GM23338 (cell line): ENCODE measurements around the gene HIVEP3. TPM values are rescaled to one million over a fixed set of nuclear protein-coding genes. Genes with fewer than 3 reads are reported as not detected.

ENCODE experiments used
- ATAC-seq: fragments of 200-7000 bp; cut with Tn5 transposase; 3 replicates; pipeline ENCODE4 v1.9.1; 2020
- DNase-seq: peaks from one replicate; pipeline ENCODE4 v3.0.0-alpha.2; 2015; ENCODE audit warnings: low spot score
- H2AFZ ChIP-seq: fragments of 200-600 bp; sonication (generic); 2 replicates; pipeline ENCODE4 v1.8.0; 2016; ENCODE audit warnings: antibody characterized with exemption, mild to moderate bottlenecking, moderate library complexity
- H3F3A ChIP-seq: fragments of 200-600 bp; sonication (generic); replicated peaks from 2 replicates; pipeline ENCODE4 v1.8.0; 2017; ENCODE audit warnings: antibody characterized with exemption, mixed run types, low read depth
- H3K27ac ChIP-seq: fragments of 200-600 bp; sonication (generic); 2 replicates; pipeline ENCODE4 v1.6.1; 2016; ENCODE audit warnings: low read depth
- H3K27me3 ChIP-seq: fragments of 200-600 bp; sonication (generic); 2 replicates; pipeline ENCODE4 v1.8.0; 2016; ENCODE audit warnings: mild to moderate bottlenecking, mixed run types, moderate library complexity; ENCODE audit not compliant: insufficient read depth
- H3K36me3 ChIP-seq: fragments of 200-600 bp; sonication (generic); 2 replicates; pipeline ENCODE4 v1.8.0; 2016; ENCODE audit warnings: mild to moderate bottlenecking; ENCODE audit not compliant: insufficient read depth
- H3K4me1 ChIP-seq: fragments of 200-600 bp; sonication (generic); 2 replicates; pipeline ENCODE4 v1.8.0; 2016; ENCODE audit warnings: mild to moderate bottlenecking, moderate library complexity; ENCODE audit not compliant: insufficient read depth
- H3K4me2 ChIP-seq: fragments of 200-600 bp; sonication (generic); 2 replicates; pipeline ENCODE4 v1.7.1; 2017; ENCODE audit warnings: mixed run types
- H3K4me3 ChIP-seq: fragments of 200-600 bp; sonication (generic); 2 replicates; pipeline ENCODE4 v1.6.1; 2016; ENCODE audit warnings: mixed run types
- H3K79me2 ChIP-seq: fragments of 200-600 bp; sonication (generic); replicated peaks from 2 replicates; pipeline ENCODE4 v1.8.0; 2017; ENCODE audit warnings: mild to moderate bottlenecking; ENCODE audit not compliant: insufficient read depth
- H3K9me2 ChIP-seq: fragments of 200-600 bp; sonication (generic); 2 replicates; pipeline ENCODE4 v1.8.0; 2017; ENCODE audit not compliant: insufficient read depth
- H4K20me1 ChIP-seq: fragments of 200-600 bp; sonication (generic); replicated peaks from 2 replicates; pipeline ENCODE4 v1.8.0; 2017; ENCODE audit warnings: mild to moderate bottlenecking; ENCODE audit not compliant: insufficient read depth
- H3K27ac Mint-ChIP-seq: 2 replicates; pipeline ENCODE4 v1.8.0; 2020; ENCODE audit warnings: inconsistent platforms, mild to moderate bottlenecking, moderate library complexity, mixed read lengths
- H3K27me3 Mint-ChIP-seq: 3 replicates; pipeline ENCODE4 v1.8.0; 2022; ENCODE audit warnings: low read depth, mild to moderate bottlenecking, moderate library complexity, mixed read lengths, inconsistent platforms; ENCODE audit not compliant: insufficient read depth, poor library complexity
- H3K36me3 Mint-ChIP-seq: 3 replicates; pipeline ENCODE4 v1.8.0; 2021; ENCODE audit warnings: low read depth, mild to moderate bottlenecking, inconsistent platforms, moderate library complexity, mixed read lengths
- H3K4me1 Mint-ChIP-seq: 3 replicates; pipeline ENCODE4 v1.8.0; 2020; ENCODE audit warnings: mild to moderate bottlenecking, inconsistent platforms, mixed read lengths
- H3K4me3 Mint-ChIP-seq: 3 replicates; pipeline ENCODE4 v1.8.0; 2021; ENCODE audit warnings: moderate library complexity, mild to moderate bottlenecking, inconsistent platforms, mixed read lengths
- H3K9me3 Mint-ChIP-seq: 3 replicates; pipeline ENCODE4 v1.8.0; 2020; ENCODE audit warnings: moderate library complexity, mild to moderate bottlenecking, inconsistent platforms, mixed read lengths
- CREB1 ChIP-seq: fragments of 250-450 bp; sonication (Bioruptor Pico); IDR thresholded peaks from 2 replicates; pipeline ENCODE4 v1.5.0; 2020; ENCODE audit warnings: low read depth, mild to moderate bottlenecking, moderate library complexity
- EZH2 ChIP-seq: fragments of 200-600 bp; sonication (generic); IDR thresholded peaks from one replicate; pipeline ENCODE4 v1.8.0; 2017; ENCODE audit warnings: antibody characterized with exemption, mild to moderate bottlenecking, low read depth; ENCODE audit not compliant: unreplicated experiment
- EZH2phosphoT487 ChIP-seq: fragments of 200-600 bp; sonication (generic); IDR thresholded peaks from one replicate; pipeline ENCODE4 v1.8.1; 2018; ENCODE audit warnings: antibody characterized with exemption; ENCODE audit not compliant: unreplicated experiment
- JUNB ChIP-seq: IDR thresholded peaks from one replicate; pipeline ENCODE4 v1.6.1; 2016; ENCODE audit warnings: antibody characterized with exemption; ENCODE audit not compliant: unreplicated experiment
- NANOG ChIP-seq: IDR thresholded peaks from 2 replicates; pipeline ENCODE4 v1.6.1; 2016; ENCODE audit warnings: antibody characterized with exemption, borderline replicate concordance
- POLR2AphosphoS5 ChIP-seq: IDR thresholded peaks from 2 replicates; pipeline ENCODE4 v1.6.1; 2016; ENCODE audit warnings: antibody characterized with exemption, low read depth
- ZNF114 ChIP-seq: fragments of 250-450 bp; sonication (Bioruptor Pico); IDR thresholded peaks from 2 replicates; pipeline ENCODE4 v1.5.0; 2020; ENCODE audit warnings: mild to moderate bottlenecking, moderate library complexity
- ZNF331 ChIP-seq: fragments of 250-450 bp; sonication (Bioruptor Pico); IDR thresholded peaks from 2 replicates; pipeline ENCODE4 v1.5.0; 2020; ENCODE audit warnings: low read depth, mild to moderate bottlenecking, moderate library complexity
- polyA plus RNA-seq: library from polyadenylated mRNA; unstranded; fragments of >200 nt; fragmentation: Nextera tagmentation; extraction: Ambion mirVana; gene quantifications from 2 replicates; pipeline ENCODE4 v1.2.1, GENCODE V29; 2016
- total RNA-seq: library from RNA; depleted of rRNA; stranded (reverse); fragments of >200 nt; shearing (Covaris generic); gene quantifications from 2 replicates; pipeline ENCODE4 v1.2.3, GENCODE V29; 2014
- TF ChIP-seq, protein P1 (sequence below), 2 experiments: fragments of 200-600 bp in 1 of 2; sonication (generic) in 1 of 2; conservative IDR thresholded peaks; 2 replicates each; pipeline versions ENCODE4 v1.5.1 to v1.6.1; 2016 to 2017; ENCODE audit warnings: antibody characterized with exemption in 2 of 2, low read depth in 2 of 2, mild to moderate bottlenecking in 2 of 2, moderate library complexity in 1 of 2
- TF ChIP-seq, protein P2 (sequence below): IDR thresholded peaks from one replicate; pipeline ENCODE4 v1.6.1; 2018; ENCODE audit warnings: antibody characterized with exemption; ENCODE audit not compliant: unreplicated experiment
- TF ChIP-seq, protein P3 (sequence below): IDR thresholded peaks from 2 replicates; pipeline ENCODE4 v1.6.1; 2016; ENCODE audit warnings: antibody characterized with exemption
- TF ChIP-seq, protein P4 (sequence below): fragments of 250-450 bp; sonication (Bioruptor Pico); IDR thresholded peaks from 2 replicates; pipeline ENCODE4 v1.5.0; 2020; ENCODE audit warnings: mild to moderate bottlenecking, moderate library complexity

The HIVEP3 gene
- total and polyA plus RNA-seq, 2 experiments from 2014 or later, result 0.14 to 0.24 TPM

DNA sequence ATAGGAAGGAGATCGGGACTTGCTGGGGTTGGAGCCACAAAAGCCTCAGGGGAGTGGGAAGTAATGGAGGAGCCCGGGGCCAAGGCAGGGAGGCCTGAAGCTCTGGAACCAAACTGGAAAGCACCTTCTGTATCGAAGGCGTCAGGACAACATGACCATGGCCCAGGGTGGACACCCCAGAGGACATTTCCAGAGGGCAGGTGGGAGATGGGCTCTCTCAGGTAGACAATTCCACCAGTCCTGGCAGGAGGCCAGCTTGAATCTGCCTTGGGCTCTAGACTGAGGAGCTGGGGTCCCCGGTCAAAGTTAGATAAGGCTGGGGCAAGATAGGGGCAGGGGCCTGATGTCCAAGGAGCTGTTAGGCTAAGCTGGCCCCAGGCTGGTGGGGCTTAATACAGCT, 329.3 kb downstream of the HIVEP3 start:
- TF ChIP-seq POLR2AphosphoS5 (no peak), JUNB (no peak), EZH2phosphoT487 (no peak), ZNF114 (no peak), NANOG (no peak), ZNF331 (CRISPR knock-in tag) (no peak), CREB1 (no peak), EZH2 (no peak)
- TF ChIP-seq, protein P1, sequence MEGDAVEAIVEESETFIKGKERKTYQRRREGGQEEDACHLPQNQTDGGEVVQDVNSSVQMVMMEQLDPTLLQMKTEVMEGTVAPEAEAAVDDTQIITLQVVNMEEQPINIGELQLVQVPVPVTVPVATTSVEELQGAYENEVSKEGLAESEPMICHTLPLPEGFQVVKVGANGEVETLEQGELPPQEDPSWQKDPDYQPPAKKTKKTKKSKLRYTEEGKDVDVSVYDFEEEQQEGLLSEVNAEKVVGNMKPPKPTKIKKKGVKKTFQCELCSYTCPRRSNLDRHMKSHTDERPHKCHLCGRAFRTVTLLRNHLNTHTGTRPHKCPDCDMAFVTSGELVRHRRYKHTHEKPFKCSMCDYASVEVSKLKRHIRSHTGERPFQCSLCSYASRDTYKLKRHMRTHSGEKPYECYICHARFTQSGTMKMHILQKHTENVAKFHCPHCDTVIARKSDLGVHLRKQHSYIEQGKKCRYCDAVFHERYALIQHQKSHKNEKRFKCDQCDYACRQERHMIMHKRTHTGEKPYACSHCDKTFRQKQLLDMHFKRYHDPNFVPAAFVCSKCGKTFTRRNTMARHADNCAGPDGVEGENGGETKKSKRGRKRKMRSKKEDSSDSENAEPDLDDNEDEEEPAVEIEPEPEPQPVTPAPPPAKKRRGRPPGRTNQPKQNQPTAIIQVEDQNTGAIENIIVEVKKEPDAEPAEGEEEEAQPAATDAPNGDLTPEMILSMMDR (conservative IDR thresholded peaks at IDR 0.05; ENCODE audit: low read depth in 2 of 2), result no peak
- TF ChIP-seq, protein P2, sequence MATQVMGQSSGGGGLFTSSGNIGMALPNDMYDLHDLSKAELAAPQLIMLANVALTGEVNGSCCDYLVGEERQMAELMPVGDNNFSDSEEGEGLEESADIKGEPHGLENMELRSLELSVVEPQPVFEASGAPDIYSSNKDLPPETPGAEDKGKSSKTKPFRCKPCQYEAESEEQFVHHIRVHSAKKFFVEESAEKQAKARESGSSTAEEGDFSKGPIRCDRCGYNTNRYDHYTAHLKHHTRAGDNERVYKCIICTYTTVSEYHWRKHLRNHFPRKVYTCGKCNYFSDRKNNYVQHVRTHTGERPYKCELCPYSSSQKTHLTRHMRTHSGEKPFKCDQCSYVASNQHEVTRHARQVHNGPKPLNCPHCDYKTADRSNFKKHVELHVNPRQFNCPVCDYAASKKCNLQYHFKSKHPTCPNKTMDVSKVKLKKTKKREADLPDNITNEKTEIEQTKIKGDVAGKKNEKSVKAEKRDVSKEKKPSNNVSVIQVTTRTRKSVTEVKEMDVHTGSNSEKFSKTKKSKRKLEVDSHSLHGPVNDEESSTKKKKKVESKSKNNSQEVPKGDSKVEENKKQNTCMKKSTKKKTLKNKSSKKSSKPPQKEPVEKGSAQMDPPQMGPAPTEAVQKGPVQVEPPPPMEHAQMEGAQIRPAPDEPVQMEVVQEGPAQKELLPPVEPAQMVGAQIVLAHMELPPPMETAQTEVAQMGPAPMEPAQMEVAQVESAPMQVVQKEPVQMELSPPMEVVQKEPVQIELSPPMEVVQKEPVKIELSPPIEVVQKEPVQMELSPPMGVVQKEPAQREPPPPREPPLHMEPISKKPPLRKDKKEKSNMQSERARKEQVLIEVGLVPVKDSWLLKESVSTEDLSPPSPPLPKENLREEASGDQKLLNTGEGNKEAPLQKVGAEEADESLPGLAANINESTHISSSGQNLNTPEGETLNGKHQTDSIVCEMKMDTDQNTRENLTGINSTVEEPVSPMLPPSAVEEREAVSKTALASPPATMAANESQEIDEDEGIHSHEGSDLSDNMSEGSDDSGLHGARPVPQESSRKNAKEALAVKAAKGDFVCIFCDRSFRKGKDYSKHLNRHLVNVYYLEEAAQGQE, result no peak
- TF ChIP-seq, protein P3, sequence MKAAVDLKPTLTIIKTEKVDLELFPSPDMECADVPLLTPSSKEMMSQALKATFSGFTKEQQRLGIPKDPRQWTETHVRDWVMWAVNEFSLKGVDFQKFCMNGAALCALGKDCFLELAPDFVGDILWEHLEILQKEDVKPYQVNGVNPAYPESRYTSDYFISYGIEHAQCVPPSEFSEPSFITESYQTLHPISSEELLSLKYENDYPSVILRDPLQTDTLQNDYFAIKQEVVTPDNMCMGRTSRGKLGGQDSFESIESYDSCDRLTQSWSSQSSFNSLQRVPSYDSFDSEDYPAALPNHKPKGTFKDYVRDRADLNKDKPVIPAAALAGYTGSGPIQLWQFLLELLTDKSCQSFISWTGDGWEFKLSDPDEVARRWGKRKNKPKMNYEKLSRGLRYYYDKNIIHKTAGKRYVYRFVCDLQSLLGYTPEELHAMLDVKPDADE, result no peak
- TF ChIP-seq, protein P4, sequence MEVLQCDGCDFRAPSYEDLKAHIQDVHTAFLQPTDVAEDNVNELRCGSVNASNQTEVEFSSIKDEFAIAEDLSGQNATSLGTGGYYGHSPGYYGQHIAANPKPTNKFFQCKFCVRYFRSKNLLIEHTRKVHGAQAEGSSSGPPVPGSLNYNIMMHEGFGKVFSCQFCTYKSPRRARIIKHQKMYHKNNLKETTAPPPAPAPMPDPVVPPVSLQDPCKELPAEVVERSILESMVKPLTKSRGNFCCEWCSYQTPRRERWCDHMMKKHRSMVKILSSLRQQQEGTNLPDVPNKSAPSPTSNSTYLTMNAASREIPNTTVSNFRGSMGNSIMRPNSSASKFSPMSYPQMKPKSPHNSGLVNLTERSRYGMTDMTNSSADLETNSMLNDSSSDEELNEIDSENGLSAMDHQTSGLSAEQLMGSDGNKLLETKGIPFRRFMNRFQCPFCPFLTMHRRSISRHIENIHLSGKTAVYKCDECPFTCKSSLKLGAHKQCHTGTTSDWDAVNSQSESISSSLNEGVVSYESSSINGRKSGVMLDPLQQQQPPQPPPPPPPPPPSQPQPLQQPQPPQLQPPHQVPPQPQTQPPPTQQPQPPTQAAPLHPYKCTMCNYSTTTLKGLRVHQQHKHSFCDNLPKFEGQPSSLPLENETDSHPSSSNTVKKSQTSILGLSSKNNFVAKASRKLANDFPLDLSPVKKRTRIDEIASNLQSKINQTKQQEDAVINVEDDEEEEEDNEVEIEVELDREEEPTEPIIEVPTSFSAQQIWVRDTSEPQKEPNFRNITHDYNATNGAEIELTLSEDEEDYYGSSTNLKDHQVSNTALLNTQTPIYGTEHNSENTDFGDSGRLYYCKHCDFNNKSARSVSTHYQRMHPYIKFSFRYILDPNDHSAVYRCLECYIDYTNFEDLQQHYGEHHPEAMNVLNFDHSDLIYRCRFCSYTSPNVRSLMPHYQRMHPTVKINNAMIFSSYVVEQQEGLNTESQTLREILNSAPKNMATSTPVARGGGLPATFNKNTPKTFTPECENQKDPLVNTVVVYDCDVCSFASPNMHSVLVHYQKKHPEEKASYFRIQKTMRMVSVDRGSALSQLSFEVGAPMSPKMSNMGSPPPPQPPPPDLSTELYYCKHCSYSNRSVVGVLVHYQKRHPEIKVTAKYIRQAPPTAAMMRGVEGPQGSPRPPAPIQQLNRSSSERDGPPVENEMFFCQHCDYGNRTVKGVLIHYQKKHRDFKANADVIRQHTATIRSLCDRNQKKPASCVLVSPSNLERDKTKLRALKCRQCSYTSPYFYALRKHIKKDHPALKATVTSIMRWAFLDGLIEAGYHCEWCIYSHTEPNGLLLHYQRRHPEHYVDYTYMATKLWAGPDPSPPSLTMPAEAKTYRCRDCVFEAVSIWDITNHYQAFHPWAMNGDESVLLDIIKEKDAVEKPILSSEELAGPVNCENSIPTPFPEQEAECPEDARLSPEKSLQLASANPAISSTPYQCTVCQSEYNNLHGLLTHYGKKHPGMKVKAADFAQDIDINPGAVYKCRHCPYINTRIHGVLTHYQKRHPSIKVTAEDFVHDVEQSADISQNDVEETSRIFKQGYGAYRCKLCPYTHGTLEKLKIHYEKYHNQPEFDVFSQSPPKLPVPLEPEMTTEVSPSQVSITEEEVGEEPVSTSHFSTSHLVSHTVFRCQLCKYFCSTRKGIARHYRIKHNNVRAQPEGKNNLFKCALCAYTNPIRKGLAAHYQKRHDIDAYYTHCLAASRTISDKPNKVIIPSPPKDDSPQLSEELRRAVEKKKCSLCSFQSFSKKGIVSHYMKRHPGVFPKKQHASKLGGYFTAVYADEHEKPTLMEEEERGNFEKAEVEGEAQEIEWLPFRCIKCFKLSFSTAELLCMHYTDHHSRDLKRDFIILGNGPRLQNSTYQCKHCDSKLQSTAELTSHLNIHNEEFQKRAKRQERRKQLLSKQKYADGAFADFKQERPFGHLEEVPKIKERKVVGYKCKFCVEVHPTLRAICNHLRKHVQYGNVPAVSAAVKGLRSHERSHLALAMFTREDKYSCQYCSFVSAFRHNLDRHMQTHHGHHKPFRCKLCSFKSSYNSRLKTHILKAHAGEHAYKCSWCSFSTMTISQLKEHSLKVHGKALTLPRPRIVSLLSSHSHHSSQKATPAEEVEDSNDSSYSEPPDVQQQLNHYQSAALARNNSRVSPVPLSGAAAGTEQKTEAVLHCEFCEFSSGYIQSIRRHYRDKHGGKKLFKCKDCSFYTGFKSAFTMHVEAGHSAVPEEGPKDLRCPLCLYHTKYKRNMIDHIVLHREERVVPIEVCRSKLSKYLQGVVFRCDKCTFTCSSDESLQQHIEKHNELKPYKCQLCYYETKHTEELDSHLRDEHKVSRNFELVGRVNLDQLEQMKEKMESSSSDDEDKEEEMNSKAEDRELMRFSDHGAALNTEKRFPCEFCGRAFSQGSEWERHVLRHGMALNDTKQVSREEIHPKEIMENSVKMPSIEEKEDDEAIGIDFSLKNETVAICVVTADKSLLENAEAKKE (CRISPR knock-in tag), result no peak
- H3K4me2 ChIP-seq, result no peak overlapping the region
- no peaks in the 10 kb centered on the region for H3K79me2 ChIP-seq
- Mint-ChIP-seq H3K36me3 (no peaks in the 10 kb centered on the region; the same call in 2 of the 3 replicates), H3K4me3 (no peak overlapping the region), H3K4me1 (no peaks in the 10 kb centered on the region; the same call in 2 of the 3 replicates), H3K27ac (no peak overlapping the region), H3K9me3 (no peaks in the 10 kb centered on the region), H3K27me3 (peaks cover 12% of the 10 kb centered on the region)
- no peaks in the 10 kb centered on the region for H4K20me1 ChIP-seq
- H3K27ac ChIP-seq, result no peak overlapping the region
- H3F3A ChIP-seq, result no peaks in the 10 kb centered on the region
- no peak overlapping the region for H3K4me3 ChIP-seq
- no peaks in the 10 kb centered on the region for H3K36me3 ChIP-seq
- ATAC-seq (no peak), DNase-seq (no peak)
- no peaks in the 10 kb centered on the region for H3K27me3 ChIP-seq
- H3K9me2 ChIP-seq, result no peaks in the 10 kb centered on the region
- no peaks in the 10 kb centered on the region for H3K4me1 ChIP-seq
- no peak overlapping the region for H2AFZ ChIP-seq
